WERI-Rb-1 (cell line): ENCODE measurements around the gene CD38.

Experiments
- DNase-seq: peaks from one replicate; pipeline ENCODE4 v3.0.0-alpha.2; 2020
- H3K27ac ChIP-seq: fragments of 250-450 bp; sonication (Bioruptor Pico); 2 replicates; pipeline ENCODE4 v1.5.1; 2020; ENCODE audit warnings: mild to moderate bottlenecking, moderate library complexity
- H3K27me3 ChIP-seq: fragments of 250-450 bp; sonication (Bioruptor Pico); 2 replicates; pipeline ENCODE4 v1.5.1; 2021; ENCODE audit warnings: mild to moderate bottlenecking, low read depth, moderate library complexity; ENCODE audit not compliant: insufficient read depth, severe bottlenecking
- H3K36me3 ChIP-seq: fragments of 250-450 bp; sonication (Bioruptor Pico); 2 replicates; pipeline ENCODE4 v1.5.1; 2020; ENCODE audit warnings: mild to moderate bottlenecking, moderate library complexity
- H3K4me3 ChIP-seq: 2 replicates; pipeline ENCODE4 v1.5.1; 2011; ENCODE audit warnings: low read depth, mild to moderate bottlenecking, control low read depth, low read length
- H3K9me3 ChIP-seq: fragments of 250-450 bp; sonication (Bioruptor Pico); 2 replicates; pipeline ENCODE4 v1.5.1; 2021; ENCODE audit warnings: mild to moderate bottlenecking, moderate library complexity; ENCODE audit not compliant: severe bottlenecking
- TF ChIP-seq, protein P1 (sequence below): IDR thresholded peaks from 2 replicates; pipeline ENCODE4 v1.5.1; 2011; ENCODE audit warnings: low read depth, mild to moderate bottlenecking, control low read depth, inconsistent platforms, low read length

The CD38 gene

GRCh38 chr4:15765910-15766697 is 12.0 kb upstream of the CD38 start:
- no peak overlapping the region for H3K4me3 ChIP-seq
- no peaks in the 10 kb centered on the region for H3K27me3 ChIP-seq
- DNase-seq = no peak
- no peaks in the 10 kb centered on the region for H3K9me3 ChIP-seq
- H3K36me3 ChIP-seq = no peaks in the 10 kb centered on the region
- no peak overlapping the region for H3K27ac ChIP-seq
- TF ChIP-seq, protein P1, sequence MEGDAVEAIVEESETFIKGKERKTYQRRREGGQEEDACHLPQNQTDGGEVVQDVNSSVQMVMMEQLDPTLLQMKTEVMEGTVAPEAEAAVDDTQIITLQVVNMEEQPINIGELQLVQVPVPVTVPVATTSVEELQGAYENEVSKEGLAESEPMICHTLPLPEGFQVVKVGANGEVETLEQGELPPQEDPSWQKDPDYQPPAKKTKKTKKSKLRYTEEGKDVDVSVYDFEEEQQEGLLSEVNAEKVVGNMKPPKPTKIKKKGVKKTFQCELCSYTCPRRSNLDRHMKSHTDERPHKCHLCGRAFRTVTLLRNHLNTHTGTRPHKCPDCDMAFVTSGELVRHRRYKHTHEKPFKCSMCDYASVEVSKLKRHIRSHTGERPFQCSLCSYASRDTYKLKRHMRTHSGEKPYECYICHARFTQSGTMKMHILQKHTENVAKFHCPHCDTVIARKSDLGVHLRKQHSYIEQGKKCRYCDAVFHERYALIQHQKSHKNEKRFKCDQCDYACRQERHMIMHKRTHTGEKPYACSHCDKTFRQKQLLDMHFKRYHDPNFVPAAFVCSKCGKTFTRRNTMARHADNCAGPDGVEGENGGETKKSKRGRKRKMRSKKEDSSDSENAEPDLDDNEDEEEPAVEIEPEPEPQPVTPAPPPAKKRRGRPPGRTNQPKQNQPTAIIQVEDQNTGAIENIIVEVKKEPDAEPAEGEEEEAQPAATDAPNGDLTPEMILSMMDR = no peak

GRCh38 chr4:15766821-15767220 is 11.3 kb upstream of the CD38 start:
- no peaks in the 10 kb centered on the region for H3K27me3 ChIP-seq
- H3K4me3 ChIP-seq = no peak overlapping the region
- TF ChIP-seq, protein P1 = no peak
- H3K27ac ChIP-seq = no peak overlapping the region
- DNase-seq = no peak
- no peaks in the 10 kb centered on the region for H3K36me3 ChIP-seq
- no peaks in the 10 kb centered on the region for H3K9me3 ChIP-seq

- DNase-seq = no peak
- H3K4me3 ChIP-seq = no peak overlapping the region
- H3K27ac ChIP-seq = no peak overlapping the region
- no peaks in the 10 kb centered on the region for H3K36me3 ChIP-seq
- no peaks in the 10 kb centered on the region for H3K27me3 ChIP-seq
- TF ChIP-seq, protein P1 = no peak
- no peaks in the 10 kb centered on the region for H3K9me3 ChIP-seq
Measured at GRCh38 chr4:15769202-15769601, 8.9 kb upstream of the CD38 start.

DNA sequence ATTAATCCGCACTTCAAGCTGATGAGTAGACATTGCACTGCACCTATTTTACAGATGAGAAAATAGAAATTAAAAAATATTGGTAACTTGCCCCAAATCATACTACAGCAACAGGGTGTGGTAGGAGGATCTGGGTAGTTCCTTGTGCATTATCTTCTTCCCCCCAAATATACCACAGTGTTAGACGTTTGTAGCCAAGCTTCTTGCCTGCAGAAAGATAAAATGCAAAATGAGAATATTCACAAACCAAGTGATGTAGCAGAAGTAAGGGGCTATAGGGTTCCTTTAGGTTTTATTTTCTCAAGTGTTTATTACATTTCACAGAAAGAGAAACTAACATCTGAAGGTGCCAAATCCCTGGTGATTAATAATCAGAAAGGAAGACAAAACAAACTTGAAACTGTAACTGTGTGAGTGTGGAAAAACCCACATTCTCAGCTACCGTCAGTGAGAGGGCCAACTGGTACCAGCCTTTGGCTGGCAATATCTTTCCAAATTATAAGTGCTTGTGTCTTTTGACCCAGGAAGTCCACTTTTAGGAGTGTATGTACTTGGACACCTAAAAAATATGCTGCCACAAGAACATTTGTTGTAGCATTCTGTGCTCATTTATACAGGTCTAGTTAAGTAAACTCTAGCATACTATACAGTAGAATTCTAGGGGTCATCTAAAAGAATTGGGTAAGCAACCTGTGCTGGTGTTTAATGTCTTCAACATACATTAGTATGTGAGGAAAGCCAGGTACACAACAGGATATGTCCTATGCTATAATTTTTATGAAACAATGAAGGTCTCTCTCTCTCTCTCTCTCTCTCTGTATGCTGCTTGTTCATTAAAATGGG is 6.7 kb upstream of the CD38 start:
- Histone ChIP-seq H3K36me3 (no peaks in the 10 kb centered on the region), H3K9me3 (no peaks in the 10 kb centered on the region), H3K27ac (no peak overlapping the region), H3K4me3 (no peak overlapping the region), H3K27me3 (no peaks in the 10 kb centered on the region)
- TF ChIP-seq, protein P1 = no peak
- no peak for DNase-seq

GRCh38 chr4:15774020-15774420 is 4.1 kb upstream of the CD38 start:
- Histone ChIP-seq H3K27me3 (no peaks in the 10 kb centered on the region), H3K9me3 (no peaks in the 10 kb centered on the region), H3K4me3 (no peak overlapping the region), H3K27ac (no peak overlapping the region), H3K36me3 (no peaks in the 10 kb centered on the region)
- DNase-seq = no peak
- TF ChIP-seq, protein P1 = no peak
